IPS DF 19.7 (cell line): ENCODE results near the gene CCDC9.
"Not testable (repeated sequence)": the region's sequence is repeated elsewhere in the genome, so short reads cannot be mapped to it uniquely, and the experiment has no call there.

ENCODE experiments used
- DNase-seq: peaks from one replicate; pipeline ENCODE4 v3.0.0-alpha.2; 2013; ENCODE audit warnings: low read depth, low spot score

CCDC9 gene

DNA sequence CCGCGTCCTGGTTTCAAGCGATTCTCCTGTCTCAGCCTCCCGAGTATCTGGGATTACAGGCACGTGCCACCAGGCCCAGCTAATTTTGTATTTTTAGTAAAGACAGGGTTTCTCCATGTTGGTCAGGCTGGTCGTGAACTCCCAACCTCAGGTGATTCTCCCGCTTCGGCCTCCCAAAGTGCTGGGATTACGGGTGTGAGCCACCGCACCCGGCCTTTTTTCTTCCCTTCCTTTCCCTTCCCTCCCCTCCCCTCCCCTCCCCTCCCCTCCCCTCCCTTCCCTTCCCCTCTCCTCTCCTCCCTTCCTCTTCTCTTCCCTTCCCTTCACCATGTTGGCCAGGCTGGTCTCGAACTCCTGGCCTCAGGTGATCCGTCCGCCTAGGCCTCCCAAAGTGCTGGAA, 44.5 kb downstream of the CCDC9 start:
- not testable (repeated sequence) for DNase-seq

DNA sequence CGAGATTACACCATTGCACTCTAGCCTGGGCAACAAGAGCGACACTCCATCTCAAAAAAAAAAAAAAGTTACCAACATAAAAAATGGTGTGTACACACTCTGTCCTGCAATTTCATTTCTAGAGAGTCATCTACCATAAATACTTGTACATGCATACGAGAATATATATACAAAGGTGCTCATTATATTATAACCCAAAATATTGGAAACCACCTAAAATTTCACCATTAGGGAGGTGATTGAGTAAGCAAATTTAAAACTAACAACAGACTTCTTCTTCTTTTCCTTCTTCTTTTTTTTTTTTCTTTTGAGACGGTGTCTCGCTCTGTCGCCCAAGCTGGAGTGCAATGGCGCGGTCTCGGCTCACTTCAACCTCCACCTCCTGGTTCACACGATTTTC, 45.9 kb downstream of the CCDC9 start:
- DNase-seq, result no peak

DNA sequence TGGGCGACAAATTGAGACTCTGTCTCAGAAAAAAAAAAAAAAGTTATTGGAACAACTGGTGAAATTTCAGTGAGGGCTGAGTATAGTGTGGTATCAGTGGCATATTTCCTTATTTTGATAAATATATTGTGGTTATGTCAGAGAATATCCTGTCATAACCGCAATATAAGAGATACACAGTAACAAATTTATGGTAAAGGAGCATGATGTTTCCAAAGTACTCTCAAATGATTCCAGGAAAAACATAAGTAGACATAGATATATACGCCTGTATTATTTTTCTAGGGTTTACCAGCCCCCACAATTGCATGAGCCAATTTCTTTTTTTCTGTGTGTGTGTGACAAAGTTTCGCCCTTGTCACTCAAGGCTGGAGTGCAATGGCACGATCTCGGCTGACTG, 47.6 kb downstream of the CCDC9 start:
- DNase-seq, result no peak

DNA sequence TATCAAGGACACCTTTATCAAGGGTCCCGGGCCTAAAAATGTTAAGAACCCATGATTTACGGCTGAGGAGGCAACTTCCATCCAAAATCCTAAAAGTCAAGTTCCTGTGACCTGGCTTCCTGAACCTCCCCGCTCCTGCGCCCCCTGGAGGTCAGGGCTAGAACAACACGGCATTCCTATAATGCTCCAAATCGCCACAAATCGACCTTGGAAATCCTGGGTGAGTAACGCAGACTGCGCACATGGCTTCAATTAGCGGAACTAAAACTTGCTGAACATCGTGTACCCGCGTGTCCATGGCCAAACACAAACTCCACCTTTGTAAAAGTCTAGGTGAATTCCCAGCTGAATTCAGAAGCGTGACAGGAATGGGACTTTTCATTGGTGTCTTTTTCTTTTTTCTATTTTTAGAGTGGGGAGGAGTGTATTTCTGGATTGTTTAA, 49.0 kb downstream of the CCDC9 start:
- no peak for DNase-seq

DNA sequence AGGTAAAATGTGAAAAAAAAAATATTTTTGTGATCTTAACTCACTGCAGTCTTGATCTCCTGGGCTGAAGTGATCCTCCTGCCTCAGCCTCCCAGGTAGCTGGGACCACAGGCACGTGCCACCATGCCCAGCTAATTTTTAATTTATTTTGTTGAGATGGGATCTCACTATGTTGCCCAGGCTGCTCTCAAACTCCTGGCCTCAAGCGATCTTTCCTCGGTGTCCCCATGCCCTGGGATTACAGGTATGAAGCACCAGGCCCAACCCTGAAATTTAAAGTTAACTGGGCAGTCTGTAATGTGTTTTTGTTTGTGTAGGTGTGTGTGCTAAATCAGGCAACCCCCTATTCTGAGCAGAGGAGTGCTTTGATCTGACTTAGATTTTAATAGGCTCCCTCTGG, 50.0 kb downstream of the CCDC9 start:
- no peak for DNase-seq

DNA sequence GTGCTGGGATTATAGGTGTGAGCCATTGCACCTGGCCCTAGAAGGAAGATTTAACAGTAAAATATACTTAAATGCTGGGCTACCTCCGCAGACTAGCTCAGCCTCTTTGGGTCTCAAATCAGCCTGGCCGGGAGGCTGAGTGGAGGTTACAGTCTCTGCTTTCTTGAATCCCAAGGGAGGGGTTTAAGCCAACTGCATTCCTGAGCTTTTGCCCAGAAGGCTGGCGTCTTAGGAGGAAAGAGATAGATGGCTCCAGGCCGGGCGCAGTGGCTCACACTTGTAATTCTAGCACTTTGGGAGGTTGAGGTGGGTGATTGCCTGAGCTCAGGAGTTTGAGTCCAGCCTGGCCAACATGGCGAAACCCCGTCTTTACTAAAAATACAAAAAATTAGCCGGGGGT, 52.7 kb downstream of the CCDC9 start:
- DNase-seq, result no peak

DNA sequence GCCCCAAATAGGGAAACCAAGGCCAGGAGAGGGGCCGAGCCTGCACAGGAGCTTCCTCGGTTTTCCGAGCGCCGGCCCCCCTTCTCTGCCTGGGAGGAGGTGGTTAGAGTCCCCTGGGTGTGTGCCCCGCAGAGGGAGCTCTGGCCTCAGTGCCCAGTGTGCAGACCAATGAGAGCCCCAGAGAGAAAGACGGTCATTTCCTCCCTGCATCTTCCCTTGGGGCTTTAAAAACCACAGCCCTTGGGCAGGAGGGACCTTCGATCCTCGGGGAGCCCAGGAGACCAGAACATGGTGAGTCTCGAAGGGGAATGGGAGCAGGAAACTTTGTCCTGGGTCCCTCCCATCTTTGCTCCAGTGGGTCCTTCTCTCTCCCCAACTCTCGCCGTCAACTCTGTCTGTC, 53.3 kb downstream of the CCDC9 start, which contains the start of gene C5AR1:
C5AR1 (plus strand) TSS at position 254 of the 400 bp plus-strand sequence; CDS start at position 289, 35 bp downstream.
- no peak for DNase-seq

DNA sequence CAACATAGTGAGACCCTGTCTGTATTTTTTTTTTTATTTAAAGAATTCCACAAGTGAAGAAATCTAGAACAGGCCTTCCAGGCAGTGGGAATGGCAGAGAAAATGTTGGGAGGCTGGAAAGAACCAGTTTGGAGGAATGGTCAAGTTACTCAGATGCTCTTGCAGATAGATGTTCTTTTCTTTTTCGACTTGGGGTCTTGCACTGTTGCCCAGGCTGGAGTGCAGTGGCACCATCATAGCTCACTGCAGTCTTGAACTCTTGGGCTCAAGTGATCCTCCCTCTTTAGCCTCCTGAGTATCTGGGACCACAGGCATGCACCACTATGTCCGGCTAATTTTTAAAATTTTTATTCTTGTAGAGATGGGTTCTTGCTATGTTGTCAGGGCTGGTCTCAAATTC, 54.0 kb downstream of the CCDC9 start:
- DNase-seq, result no peak

DNA sequence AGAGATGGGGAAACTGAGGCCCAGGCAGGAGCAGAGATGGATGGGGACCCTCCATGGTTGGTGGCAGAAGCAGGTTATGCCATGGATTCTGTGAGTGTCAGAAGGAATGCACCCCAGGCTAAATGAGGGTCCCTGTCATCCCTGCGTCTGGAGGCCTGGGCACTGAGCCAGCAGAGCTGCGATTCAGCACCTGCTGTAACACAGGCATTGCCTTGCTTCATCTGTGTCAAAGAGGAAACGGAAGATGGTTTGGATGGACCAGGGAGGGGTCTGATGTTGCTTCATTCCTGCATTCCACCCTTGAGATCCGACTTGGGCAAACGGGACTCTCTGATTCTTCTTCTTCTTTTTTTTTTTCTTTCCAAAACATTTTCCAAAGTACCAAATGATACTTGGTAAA, 54.5 kb downstream of the CCDC9 start:
- no peak for DNase-seq

DNA sequence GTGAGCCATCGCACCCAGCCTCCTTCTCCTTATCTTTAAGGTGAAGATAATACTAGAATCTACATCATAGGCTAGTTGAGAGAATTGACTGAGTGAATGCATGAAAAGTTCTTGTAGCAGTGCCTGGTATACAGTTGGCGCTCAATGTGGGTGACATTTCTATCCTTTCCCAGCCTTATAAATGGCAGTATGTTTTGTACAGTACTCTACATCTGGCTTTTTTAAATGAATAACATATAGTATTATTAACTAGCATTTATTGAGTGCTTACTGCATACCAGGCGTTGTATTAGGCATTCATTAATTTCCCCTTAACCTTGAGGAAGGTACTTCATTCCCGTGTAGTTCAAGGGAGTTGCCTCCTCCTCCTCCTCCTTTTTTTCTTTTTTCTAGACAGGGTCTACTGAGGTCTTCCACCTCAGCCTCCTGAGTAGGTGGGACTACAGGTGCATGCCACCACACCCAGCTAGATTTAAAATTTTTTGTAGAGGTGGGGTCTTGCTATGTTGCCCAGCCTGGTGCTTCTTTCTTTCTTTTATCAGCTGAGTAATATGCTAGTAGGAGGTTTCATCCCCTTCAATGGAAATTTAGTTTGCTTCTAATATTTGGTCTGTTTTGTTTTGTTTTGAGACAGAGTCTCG, 56.2 kb downstream of the CCDC9 start:
- no peak for DNase-seq

DNA sequence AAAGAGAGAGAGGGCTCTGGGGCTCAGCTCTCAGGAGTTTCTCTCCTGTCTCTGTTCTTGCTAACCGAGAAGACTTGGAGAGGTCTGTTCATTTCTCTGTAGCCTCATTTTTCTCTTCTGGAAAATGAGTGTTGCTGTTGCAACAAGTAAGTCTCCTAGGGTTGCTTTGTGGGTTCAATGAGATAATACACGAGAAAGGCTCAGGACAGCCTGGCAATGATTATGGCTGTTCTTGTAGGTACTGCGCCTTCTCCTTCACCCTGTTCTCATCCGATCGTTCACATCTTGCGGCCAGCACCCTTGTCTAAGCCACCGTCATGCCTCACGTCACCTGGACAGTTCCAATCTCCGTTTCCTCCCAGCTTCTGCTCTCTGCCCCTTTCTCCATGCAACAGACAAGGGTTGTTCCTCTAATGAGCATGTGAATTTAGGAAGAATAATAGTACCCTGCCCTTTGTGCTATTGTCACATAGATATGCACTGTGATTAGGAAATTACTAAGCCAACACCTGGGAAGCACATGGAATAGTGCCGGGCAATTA, 57.5 kb downstream of the CCDC9 start:
- DNase-seq, result no peak

DNA sequence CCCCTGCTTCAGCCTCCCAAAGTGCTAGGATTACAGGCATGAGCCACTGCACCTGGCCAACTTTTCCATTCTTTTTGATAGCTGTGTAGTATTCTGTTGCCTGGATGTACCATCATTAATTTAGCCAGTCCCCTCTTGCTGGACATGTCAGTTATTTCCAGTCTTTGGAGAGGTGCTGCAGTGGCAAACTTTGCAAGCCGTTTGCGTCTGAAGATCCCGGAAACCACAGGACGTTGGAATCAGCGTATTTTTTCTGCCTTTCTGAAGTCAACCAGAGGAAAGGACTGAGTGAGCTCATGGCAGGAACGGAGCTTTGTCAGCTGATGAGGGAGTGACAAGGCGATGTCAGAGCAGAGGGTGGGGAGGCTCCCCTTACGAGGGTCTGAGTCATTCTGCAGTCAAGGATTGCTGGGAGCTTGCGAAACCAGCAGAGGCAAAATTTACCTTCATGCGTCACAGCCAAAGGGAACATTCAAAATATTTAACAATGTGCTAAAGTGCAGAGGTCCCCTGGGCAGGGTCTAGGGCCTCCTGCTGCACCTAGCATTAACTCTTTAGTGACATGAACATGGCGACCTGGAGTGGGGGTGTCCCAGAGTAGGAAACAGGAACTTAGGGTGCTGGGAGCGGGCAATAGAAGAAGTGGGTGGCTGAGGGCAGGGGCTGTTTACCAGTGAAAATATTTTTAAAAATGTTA, 58.9 kb downstream of the CCDC9 start:
- DNase-seq, result no peak

DNA sequence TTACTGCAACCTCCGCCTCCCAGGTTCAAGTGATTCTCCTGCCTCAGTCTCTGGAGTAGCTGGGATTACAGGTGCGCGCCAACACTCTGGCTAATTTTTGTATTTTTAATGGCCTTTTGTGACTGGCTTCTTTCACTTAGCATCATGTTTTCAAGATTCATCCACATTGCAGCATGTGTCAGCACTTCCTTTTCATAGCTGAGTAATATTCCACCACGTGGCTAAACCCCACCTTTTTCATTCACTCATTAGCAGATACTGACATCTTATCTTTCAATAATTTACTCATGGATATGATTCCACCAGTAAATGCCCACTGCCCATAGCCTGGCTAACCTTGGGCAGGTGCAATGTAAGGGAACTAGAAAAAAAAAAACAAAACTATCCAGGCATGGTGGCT, 60.2 kb downstream of the CCDC9 start:
- no peak for DNase-seq

DNA sequence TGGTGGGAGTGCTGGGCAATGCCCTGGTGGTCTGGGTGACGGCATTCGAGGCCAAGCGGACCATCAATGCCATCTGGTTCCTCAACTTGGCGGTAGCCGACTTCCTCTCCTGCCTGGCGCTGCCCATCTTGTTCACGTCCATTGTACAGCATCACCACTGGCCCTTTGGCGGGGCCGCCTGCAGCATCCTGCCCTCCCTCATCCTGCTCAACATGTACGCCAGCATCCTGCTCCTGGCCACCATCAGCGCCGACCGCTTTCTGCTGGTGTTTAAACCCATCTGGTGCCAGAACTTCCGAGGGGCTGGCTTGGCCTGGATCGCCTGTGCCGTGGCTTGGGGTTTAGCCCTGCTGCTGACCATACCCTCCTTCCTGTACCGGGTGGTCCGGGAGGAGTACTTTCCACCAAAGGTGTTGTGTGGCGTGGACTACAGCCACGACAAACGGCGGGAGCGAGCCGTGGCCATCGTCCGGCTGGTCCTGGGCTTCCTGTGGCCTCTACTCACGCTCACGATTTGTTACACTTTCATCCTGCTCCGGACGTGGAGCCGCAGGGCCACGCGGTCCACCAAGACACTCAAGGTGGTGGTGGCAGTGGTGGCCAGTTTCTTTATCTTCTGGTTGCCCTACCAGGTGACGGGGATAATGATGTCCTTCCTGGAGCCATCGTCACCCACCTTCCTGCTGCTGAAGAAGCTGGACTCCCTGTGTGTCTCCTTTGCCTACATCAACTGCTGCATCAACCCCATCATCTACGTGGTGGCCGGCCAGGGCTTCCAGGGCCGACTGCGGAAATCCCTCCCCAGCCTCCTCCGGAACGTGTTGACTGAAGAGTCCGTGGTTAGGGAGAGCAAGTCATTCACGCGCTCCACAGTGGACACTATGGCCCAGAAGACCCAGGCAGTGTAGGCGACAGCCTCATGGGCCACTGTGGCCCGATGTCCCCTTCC, 63.9 kb downstream of the CCDC9 start:
- no peak for DNase-seq
